Ectodermal cell (in vitro differentiated cells): ENCODE results near the gene HSP90AB1.
A peak's percentile ranks its signal among the peaks of the same experiment; 100 is the strongest.

ENCODE experiments used
- H3K27ac ChIP-seq: 2 replicates; pipeline ENCODE4 v1.7.0; 2013; ENCODE audit warnings: mild to moderate bottlenecking, low read depth, low read length; ENCODE audit not compliant: insufficient read depth, poor library complexity, severe bottlenecking
- H3K27me3 ChIP-seq: 2 replicates; pipeline ENCODE4 v1.7.0; 2013; ENCODE audit warnings: mild to moderate bottlenecking, low read length; ENCODE audit not compliant: insufficient read depth, control insufficient read depth, poor library complexity, severe bottlenecking
- H3K36me3 ChIP-seq: one replicate; pipeline ENCODE4 v1.7.0; 2013; ENCODE audit warnings: low read length; ENCODE audit not compliant: control insufficient read depth, insufficient read depth
- H3K4me1 ChIP-seq: one replicate; pipeline ENCODE4 v1.7.0; 2013; ENCODE audit warnings: low read length; ENCODE audit not compliant: control insufficient read depth, insufficient read depth
- H3K4me3 ChIP-seq: 2 replicates; pipeline ENCODE4 v1.7.0; 2013; ENCODE audit warnings: low read depth, low read length, control low read depth; ENCODE audit not compliant: insufficient read depth
- H3K9me3 ChIP-seq: 2 replicates; pipeline ENCODE4 v1.7.0; 2013; ENCODE audit warnings: mild to moderate bottlenecking, low read length, moderate library complexity; ENCODE audit not compliant: control insufficient read depth
- WGBS, 2 experiments: methylation state at CpG; one replicate each; pipeline ENCODE4 v1.1.7; 2013; ENCODE audit warnings: missing lambda C conversion rate in 2 of 2; 5-methylcytosine and 5-hydroxymethylcytosine counted together

HSP90AB1 gene

GRCh38 chr6:44211284-44211683 is 35.6 kb upstream of the HSP90AB1 start:
- Histone ChIP-seq H3K36me3 (no peaks in the 10 kb centered on the region), H3K27ac (no peak overlapping the region), H3K9me3 (no peaks in the 10 kb centered on the region), H3K27me3 (no peaks in the 10 kb centered on the region), H3K4me1 (peaks cover 5% of the 10 kb centered on the region), H3K4me3 (no peak overlapping the region)
- WGBS, 2 experiments, result 93 to 94% methylated on average over 3 of the region's 3 CpGs

- Histone ChIP-seq H3K27me3 (no peaks in the 10 kb centered on the region), H3K27ac (no peak overlapping the region), H3K4me3 (no peak overlapping the region), H3K9me3 (no peaks in the 10 kb centered on the region), H3K4me1 (peaks cover 23% of the 10 kb centered on the region), H3K36me3 (no peaks in the 10 kb centered on the region)
- WGBS, 2 experiments, result 94 to 96% methylated on average over 6 of the region's 6 CpGs
Observed at GRCh38 chr6:44214307-44214706, 32.6 kb upstream of the HSP90AB1 start.

- no peak within 1 kb of the TSS for H3K27ac ChIP-seq
Observed at GRCh38 chr6:44216677-44217331, 30.1 kb upstream of the HSP90AB1 start, which contains the start of gene MYMX. MYMX (plus strand) TSS chr6:44216926; CDS start chr6:44217472, 546 bp downstream.

GRCh38 chr6:44217332-44218143 is 29.4 kb upstream of the HSP90AB1 start:
- Histone ChIP-seq H3K9me3 (no peaks in the 10 kb centered on the region), H3K4me3 (no peak overlapping the region), H3K27ac (no peak overlapping the region), H3K36me3 (no peaks in the 10 kb centered on the region), H3K27me3 (no peaks in the 10 kb centered on the region), H3K4me1 (peaks cover 31% of the 10 kb centered on the region)
- 46 to 51% methylated on average over 16 of the region's 16 CpGs for WGBS, 2 experiments

More at GRCh38 chr6:44216677-44217331, 30.1 kb upstream of the HSP90AB1 start, which contains the start of gene MYMX:
- peaks cover 26% of the 10 kb centered on the region for H3K4me1 ChIP-seq
- 14 to 19% methylated on average over 7 of the region's 7 CpGs for WGBS, 2 experiments
- H3K9me3 ChIP-seq, result no peaks in the 10 kb centered on the region
- no peaks in the 10 kb centered on the region for H3K27me3 ChIP-seq
- H3K36me3 ChIP-seq, result no peaks in the 10 kb centered on the region
- no peak within 1 kb of the TSS for H3K4me3 ChIP-seq

- H3K27me3 ChIP-seq, result no peaks in the 10 kb centered on the region
- H3K9me3 ChIP-seq, result no peaks in the 10 kb centered on the region
- WGBS, 2 experiments, result 0% methylated on average over 45 of the region's 45 CpGs
- no peaks in the 10 kb centered on the region for H3K36me3 ChIP-seq
- H3K4me3 ChIP-seq, result peak overlapping the region; percentile 42
- peak overlapping the region; percentile 92 for H3K27ac ChIP-seq
- peaks cover 41% of the 10 kb centered on the region for H3K4me1 ChIP-seq
Observed at GRCh38 chr6:44219053-44219814, 27.7 kb upstream of the HSP90AB1 start.

GRCh38 chr6:44219815-44220784 is 26.8 kb upstream of the HSP90AB1 start:
- H3K27me3 ChIP-seq, result no peaks in the 10 kb centered on the region
- peak overlapping the region; percentile 73 for H3K27ac ChIP-seq
- H3K4me3 ChIP-seq, result peak overlapping the region; percentile 42
- H3K4me1 ChIP-seq, result peaks cover 49% of the 10 kb centered on the region
- H3K36me3 ChIP-seq, result no peaks in the 10 kb centered on the region
- no peaks in the 10 kb centered on the region for H3K9me3 ChIP-seq
- 55 to 59% methylated on average over 27 to 28 of the region's 28 CpGs for WGBS, 2 experiments

GRCh38 chr6:44220913-44221290 is 26.0 kb upstream of the HSP90AB1 start:
- WGBS, 2 experiments, result 92 to 95% methylated on average over 4 of the region's 4 CpGs
- Histone ChIP-seq H3K4me3 (no peak overlapping the region), H3K4me1 (peaks cover 55% of the 10 kb centered on the region), H3K27me3 (no peaks in the 10 kb centered on the region), H3K9me3 (no peaks in the 10 kb centered on the region), H3K27ac (no peak overlapping the region), H3K36me3 (no peaks in the 10 kb centered on the region)

GRCh38 chr6:44221291-44221960 is 25.5 kb upstream of the HSP90AB1 start:
- H3K4me1 ChIP-seq, result peaks cover 59% of the 10 kb centered on the region
- H3K27me3 ChIP-seq, result no peaks in the 10 kb centered on the region
- no peak overlapping the region for H3K27ac ChIP-seq
- no peaks in the 10 kb centered on the region for H3K36me3 ChIP-seq
- WGBS, 2 experiments, result 26 to 51% methylated on average over 4 of the region's 4 CpGs
- no peak overlapping the region for H3K4me3 ChIP-seq
- H3K9me3 ChIP-seq, result no peaks in the 10 kb centered on the region

GRCh38 chr6:44221961-44222335 is 25.0 kb upstream of the HSP90AB1 start:
- H3K4me1 ChIP-seq, result peaks cover 59% of the 10 kb centered on the region
- no peaks in the 10 kb centered on the region for H3K36me3 ChIP-seq
- 66 to 87% methylated on average over 1 to 2 of the region's 2 CpGs for WGBS, 2 experiments
- no peak overlapping the region for H3K27ac ChIP-seq
- no peaks in the 10 kb centered on the region for H3K9me3 ChIP-seq
- H3K4me3 ChIP-seq, result no peak overlapping the region
- H3K27me3 ChIP-seq, result no peaks in the 10 kb centered on the region
